Thyroid gland (tissue), 4 donors: ENCODE results near the gene GRAMD1B.
"Not testable (repeated sequence)": the region's sequence is repeated elsewhere in the genome, so short reads cannot be mapped to it uniquely, and the experiment has no call there.

Experiments
- POLR2A ChIP-seq, 2 donors: fragments of 450-650 bp; IDR thresholded peaks; one replicate each; pipeline ENCODE4 v1.6.1; 2017; ENCODE audit warnings: antibody characterized with exemption in 2 of 2, mild to moderate bottlenecking in 2 of 2, moderate library complexity in 1 of 2
- TF ChIP-seq, protein P1 (sequence below), 6 experiments: fragments of 200-600 bp in 3 of 6; fragments of 450-650 bp in 3 of 6; sonication (generic) in 3 of 6; IDR thresholded peaks; one replicate each; pipeline ENCODE4 v1.5.1; 2016 to 2019; ENCODE audit warnings: antibody characterized with exemption in 6 of 6, mild to moderate bottlenecking in 2 of 6, inconsistent platforms in 1 of 6, moderate library complexity in 1 of 6

DNA sequence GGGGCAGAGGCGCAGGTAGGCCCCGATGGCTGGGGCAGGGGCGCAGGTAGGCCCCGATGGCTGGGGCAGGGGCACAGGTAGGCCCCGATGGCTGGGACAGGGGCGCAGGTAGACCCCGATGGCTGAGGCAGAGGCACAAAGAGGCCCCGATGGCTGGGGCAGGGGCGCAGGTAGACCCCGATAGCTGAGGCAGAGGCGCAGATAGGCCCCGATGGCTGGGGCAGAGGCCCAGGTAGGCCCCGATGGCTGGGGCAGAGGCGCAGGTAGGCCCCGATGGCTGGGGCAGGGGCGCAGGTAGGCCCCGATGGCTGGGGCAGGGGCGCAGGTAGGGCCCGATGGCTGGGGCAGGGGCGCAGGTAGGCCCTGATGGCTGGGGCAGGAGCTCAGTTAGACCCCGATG lies 142.7 kb downstream of the GRAMD1B start:
- TF ChIP-seq, protein P1, sequence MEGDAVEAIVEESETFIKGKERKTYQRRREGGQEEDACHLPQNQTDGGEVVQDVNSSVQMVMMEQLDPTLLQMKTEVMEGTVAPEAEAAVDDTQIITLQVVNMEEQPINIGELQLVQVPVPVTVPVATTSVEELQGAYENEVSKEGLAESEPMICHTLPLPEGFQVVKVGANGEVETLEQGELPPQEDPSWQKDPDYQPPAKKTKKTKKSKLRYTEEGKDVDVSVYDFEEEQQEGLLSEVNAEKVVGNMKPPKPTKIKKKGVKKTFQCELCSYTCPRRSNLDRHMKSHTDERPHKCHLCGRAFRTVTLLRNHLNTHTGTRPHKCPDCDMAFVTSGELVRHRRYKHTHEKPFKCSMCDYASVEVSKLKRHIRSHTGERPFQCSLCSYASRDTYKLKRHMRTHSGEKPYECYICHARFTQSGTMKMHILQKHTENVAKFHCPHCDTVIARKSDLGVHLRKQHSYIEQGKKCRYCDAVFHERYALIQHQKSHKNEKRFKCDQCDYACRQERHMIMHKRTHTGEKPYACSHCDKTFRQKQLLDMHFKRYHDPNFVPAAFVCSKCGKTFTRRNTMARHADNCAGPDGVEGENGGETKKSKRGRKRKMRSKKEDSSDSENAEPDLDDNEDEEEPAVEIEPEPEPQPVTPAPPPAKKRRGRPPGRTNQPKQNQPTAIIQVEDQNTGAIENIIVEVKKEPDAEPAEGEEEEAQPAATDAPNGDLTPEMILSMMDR (IDR thresholded peaks at IDR 0.05), result not testable (repeated sequence)
- TF ChIP-seq POLR2A (IDR thresholded peaks at IDR 0.05), result not testable (repeated sequence)
